GM23248 (cell line): ENCODE data around the gene BTNL9. TPM values are rescaled to one million over a fixed set of nuclear protein-coding genes. Genes with fewer than 3 reads are reported as not detected.

Source experiments
- DNase-seq: peaks from one replicate; pipeline ENCODE4 v3.0.0-alpha.2; 2015
- H2AFZ ChIP-seq: fragments of 200-600 bp; sonication (generic); 2 replicates; pipeline ENCODE4 v1.6.1; 2016; ENCODE audit warnings: antibody characterized with exemption
- H3F3A ChIP-seq: fragments of 200-600 bp; sonication (generic); 2 replicates; pipeline ENCODE4 v1.6.1; 2016; ENCODE audit warnings: mild to moderate bottlenecking, antibody characterized with exemption, mixed run types; ENCODE audit not compliant: insufficient read depth
- H3K27ac ChIP-seq: fragments of 200-600 bp; sonication (generic); 2 replicates; pipeline ENCODE4 v1.5.1; 2016; ENCODE audit warnings: mild to moderate bottlenecking
- H3K27me3 ChIP-seq: fragments of 200-600 bp; sonication (generic); replicated peaks from 2 replicates; pipeline ENCODE4 v1.6.1; 2016; ENCODE audit warnings: mild to moderate bottlenecking; ENCODE audit not compliant: insufficient read depth
- H3K36me3 ChIP-seq: fragments of 200-600 bp; sonication (generic); 2 replicates; pipeline ENCODE4 v1.6.1; 2016; ENCODE audit warnings: low read depth, mild to moderate bottlenecking
- H3K4me1 ChIP-seq: fragments of 200-600 bp; sonication (generic); 2 replicates; pipeline ENCODE4 v1.6.1; 2016; ENCODE audit warnings: mild to moderate bottlenecking; ENCODE audit not compliant: insufficient read depth
- H3K4me2 ChIP-seq: fragments of 200-600 bp; sonication (generic); one replicate; pipeline ENCODE4 v1.6.1; 2016; ENCODE audit warnings: mild to moderate bottlenecking; ENCODE audit not compliant: unreplicated experiment
- H3K4me3 ChIP-seq: fragments of 200-600 bp; sonication (generic); 2 replicates; pipeline ENCODE4 v1.5.1; 2016; ENCODE audit warnings: mild to moderate bottlenecking
- H3K79me2 ChIP-seq: fragments of 200-600 bp; sonication (generic); 2 replicates; pipeline ENCODE4 v1.6.1; 2016; ENCODE audit warnings: mild to moderate bottlenecking; ENCODE audit not compliant: insufficient read depth
- H3K9ac ChIP-seq: fragments of 200-600 bp; sonication (generic); 2 replicates; pipeline ENCODE4 v1.6.1; 2016; ENCODE audit warnings: mild to moderate bottlenecking
- H3K9me2 ChIP-seq: fragments of 200-600 bp; sonication (generic); 2 replicates; pipeline ENCODE4 v1.6.1; 2016; ENCODE audit warnings: mixed run types, mild to moderate bottlenecking, moderate library complexity; ENCODE audit not compliant: insufficient read depth
- H3K9me3 ChIP-seq: fragments of 200-600 bp; sonication (generic); one replicate; pipeline ENCODE4 v1.6.1; 2017; ENCODE audit warnings: low read depth
- H4K20me1 ChIP-seq: fragments of 200-600 bp; sonication (generic); 2 replicates; pipeline ENCODE4 v1.6.0; 2016; ENCODE audit not compliant: insufficient read depth
- EZH2 ChIP-seq: fragments of 200-600 bp; sonication (generic); IDR thresholded peaks from 2 replicates; pipeline ENCODE4 v1.6.1; 2018; ENCODE audit warnings: antibody characterized with exemption, mild to moderate bottlenecking; ENCODE audit not compliant: insufficient read depth, poor library complexity, severe bottlenecking
- EZH2phosphoT487 ChIP-seq: fragments of 200-600 bp; sonication (generic); IDR thresholded peaks from 2 replicates; pipeline ENCODE4 v1.6.1; 2018; ENCODE audit warnings: antibody characterized with exemption, moderate library complexity, mild to moderate bottlenecking, low read depth; ENCODE audit not compliant: insufficient read depth
- WGBS, 2 experiments: methylation state at CpG; one replicate each; pipeline ENCODE4 v1.1.6; 2015 to 2017; ENCODE audit warnings: low lambda C conversion rate in 2 of 2, low coverage in 1 of 2; ENCODE audit errors: missing lambda C conversion rate in 2 of 2; 5-methylcytosine and 5-hydroxymethylcytosine counted together
- in situ Hi-C: fragments of 300-500 bp; cut with MboI; formaldehyde crosslinking; loops from 2 replicates; pipeline ENCODE4 v1.15.0; 2020
- polyA plus RNA-seq: library from polyadenylated mRNA; unstranded; fragments of >200 nt; fragmentation: Nextera tagmentation; extraction: Ambion mirVana; gene quantifications from 2 replicates; pipeline ENCODE4 v1.2.1, GENCODE V29; 2016
- total RNA-seq: library from RNA; depleted of rRNA; stranded (reverse); fragments of >200 nt; shearing (Covaris generic); gene quantifications from 2 replicates; pipeline ENCODE4 v1.2.3, GENCODE V29; 2014

Gene BTNL9
- total and polyA plus RNA-seq, 2 experiments from 2014 or later: not detected

- H4K20me1 ChIP-seq: no peaks in the 10 kb centered on the region; the same call in 1 of the 2 replicates
- no peak for TF ChIP-seq EZH2
- TF ChIP-seq EZH2phosphoT487: no peak
- no peak overlapping the region for H3K27ac ChIP-seq
- no peak for DNase-seq
- WGBS, 2 experiments: 27 to 29% methylated on average over 9 of the region's 9 CpGs
- H3K9ac ChIP-seq: no peak overlapping the region
- no peaks in the 10 kb centered on the region for H3K79me2 ChIP-seq
- in situ Hi-C loops: no loop called here
- H3K9me2 ChIP-seq: no peaks in the 10 kb centered on the region
- H3K36me3 ChIP-seq: no peaks in the 10 kb centered on the region
- H3K9me3 ChIP-seq: no peaks in the 10 kb centered on the region
- H3K4me1 ChIP-seq: no peaks in the 10 kb centered on the region
- H3K27me3 ChIP-seq: peaks cover 87% of the 10 kb centered on the region
- no peak overlapping the region for H3K4me2 ChIP-seq
- H3K4me3 ChIP-seq: no peak overlapping the region
- H2AFZ ChIP-seq: no peak overlapping the region
- no peaks in the 10 kb centered on the region for H3F3A ChIP-seq
These were observed 18.3 kb downstream of the BTNL9 start for GRCh38 chr5:181058321-181058720.

GRCh38 chr5:181058786-181059296 lies 18.8 kb downstream of the BTNL9 start:
- Histone ChIP-seq H3K27ac (no peak overlapping the region), H3K4me3 (no peak overlapping the region), H3K4me1 (no peaks in the 10 kb centered on the region), H3K79me2 (no peaks in the 10 kb centered on the region), H3K27me3 (peaks cover 82% of the 10 kb centered on the region), H2AFZ (no peak overlapping the region), H3K36me3 (no peaks in the 10 kb centered on the region), H3F3A (no peaks in the 10 kb centered on the region), H3K9me3 (no peaks in the 10 kb centered on the region), H3K9ac (no peak overlapping the region), H3K9me2 (no peaks in the 10 kb centered on the region), H3K4me2 (no peak overlapping the region), H4K20me1 (no peaks in the 10 kb centered on the region; the same call in 1 of the 2 replicates)
- WGBS, 2 experiments: 2 to 9% methylated on average over 7 to 22 of the region's 22 CpGs
- DNase-seq: no peak
- in situ Hi-C loops: no loop called here
- no peak for TF ChIP-seq EZH2phosphoT487
- no peak for TF ChIP-seq EZH2

GRCh38 chr5:181059297-181060230 lies 19.5 kb downstream of the BTNL9 start:
- Histone ChIP-seq H3K9me3 (no peaks in the 10 kb centered on the region), H3K36me3 (no peaks in the 10 kb centered on the region), H3K27ac (no peak overlapping the region), H4K20me1 (no peaks in the 10 kb centered on the region; the same call in 1 of the 2 replicates), H3K4me3 (no peak overlapping the region), H3K9ac (no peak overlapping the region), H3K27me3 (peaks cover 75% of the 10 kb centered on the region), H3K79me2 (no peaks in the 10 kb centered on the region), H3F3A (no peaks in the 10 kb centered on the region), H2AFZ (no peak overlapping the region), H3K4me2 (no peak overlapping the region), H3K9me2 (no peaks in the 10 kb centered on the region), H3K4me1 (no peaks in the 10 kb centered on the region)
- TF ChIP-seq EZH2 (no peak), EZH2phosphoT487 (0 out of 2 replicates have a peak, but pooled peaks have one; percentile 26)
- DNase-seq: no peak
- WGBS, 2 experiments: 8 to 9% methylated on average over 70 to 81 of the region's 86 CpGs
- in situ Hi-C loops: no loop called here

- Histone ChIP-seq H3F3A (no peaks in the 10 kb centered on the region), H3K9me2 (no peaks in the 10 kb centered on the region), H4K20me1 (no peaks in the 10 kb centered on the region; the same call in 1 of the 2 replicates), H2AFZ (no peak overlapping the region), H3K79me2 (no peaks in the 10 kb centered on the region), H3K9ac (no peak overlapping the region), H3K9me3 (no peaks in the 10 kb centered on the region), H3K4me3 (no peak overlapping the region), H3K4me2 (no peak overlapping the region), H3K27ac (no peak overlapping the region), H3K27me3 (peaks cover 69% of the 10 kb centered on the region), H3K36me3 (no peaks in the 10 kb centered on the region), H3K4me1 (no peaks in the 10 kb centered on the region)
- 62% methylated on average over 8 of the region's 8 CpGs for WGBS, 2 experiments
- DNase-seq: no peak
- in situ Hi-C loops: no loop called here
- TF ChIP-seq EZH2 (no peak), EZH2phosphoT487 (0 out of 2 replicates have a peak, but pooled peaks have one; percentile 6)
These were observed 20.1 kb downstream of the BTNL9 start for GRCh38 chr5:181060231-181060590.
